DMS 273 treated with DMSO at 0.1 percent for 48 hours (cell line): ENCODE results near the gene CEP104.

Experiments used
- DNase-seq: peaks from one replicate; lab custom pipeline; 2025; lab: John Stamatoyannopoulos, UW

Gene CEP104

DNA sequence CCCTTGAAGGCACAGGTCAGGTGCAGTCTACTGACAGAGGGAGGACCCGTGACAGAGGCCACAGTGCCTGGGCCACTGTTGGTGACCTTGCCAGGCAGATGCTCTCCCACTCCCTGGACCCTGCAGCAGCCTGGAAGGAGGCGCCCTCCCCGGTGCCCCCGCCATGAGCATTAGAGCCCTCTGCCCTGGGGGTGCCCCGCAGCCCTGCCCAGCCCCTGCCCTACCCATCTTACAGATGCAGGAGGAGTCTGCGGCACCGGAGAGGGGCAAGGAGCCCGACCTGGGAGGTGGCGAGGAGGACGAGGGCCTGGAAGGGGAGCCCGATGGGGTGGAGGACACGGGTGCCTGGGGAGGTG is 94.2 kb downstream of the CEP104 start:
- no peak for DNase-seq

DNA sequence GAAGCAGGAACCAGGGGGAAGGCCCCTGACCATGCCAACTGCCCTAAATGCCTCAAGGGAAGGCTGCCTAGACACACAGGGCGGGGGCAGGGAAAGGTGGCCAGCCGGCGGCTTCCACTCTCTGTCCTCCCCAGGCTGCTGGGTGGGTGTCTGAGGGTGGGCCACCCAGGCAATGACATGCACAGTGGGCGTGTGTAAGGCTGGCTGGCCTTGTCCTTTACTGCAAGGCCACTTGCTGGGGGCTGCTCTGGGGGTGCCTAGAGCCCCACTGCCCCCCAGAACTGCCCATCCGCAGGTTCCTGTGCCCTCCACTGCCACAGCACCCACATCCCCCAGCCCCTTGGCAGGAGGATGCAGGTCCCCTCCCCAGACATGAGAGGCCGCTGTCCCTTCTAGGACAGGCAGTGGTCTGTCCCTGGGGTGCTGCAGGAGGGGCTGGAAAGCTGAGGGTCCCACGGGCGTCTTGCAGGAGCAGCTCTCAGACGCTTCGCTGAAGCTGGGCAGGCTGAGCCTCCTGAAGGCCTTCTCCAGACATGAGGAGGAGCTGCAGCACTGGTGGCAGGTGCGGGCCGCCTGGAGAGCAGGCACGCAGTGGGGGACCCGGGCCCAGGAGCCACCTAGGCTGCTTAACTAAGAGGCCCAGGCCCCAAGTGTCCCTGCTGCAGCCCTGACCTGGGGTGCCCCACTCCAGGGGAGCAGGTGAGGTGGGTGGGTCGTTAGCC is 94.7 kb downstream of the CEP104 start:
- DNase-seq: no peak
